PFSK-1 (cell line): Measurements from ENCODE around the gene LRRN4CL.

ENCODE experiments used
- FOXP2 ChIP-seq: optimal IDR thresholded peaks from 2 replicates; pipeline ENCODE3; 2011; ENCODE audit warnings: borderline replicate concordance, control low read depth, inconsistent platforms; ENCODE audit not compliant: insufficient read depth; ENCODE audit errors: extremely low read length, extremely low read depth
- POLR2AphosphoS5 ChIP-seq: IDR thresholded peaks from 2 replicates; pipeline ENCODE4 v1.6.1; 2012; ENCODE audit warnings: low read depth, mild to moderate bottlenecking, control low read depth, low read length, moderate library complexity
- SIN3A ChIP-seq: IDR thresholded peaks from 2 replicates; pipeline ENCODE4 v1.6.1; 2012; ENCODE audit warnings: mild to moderate bottlenecking, low read length, moderate library complexity, borderline replicate concordance; ENCODE audit not compliant: insufficient read depth
- TAF1 ChIP-seq: IDR thresholded peaks from 2 replicates; pipeline ENCODE4 v1.6.1; 2012; ENCODE audit warnings: low read length, control low read depth, borderline replicate concordance; ENCODE audit not compliant: insufficient read depth
- TF ChIP-seq, protein P1 (sequence below), 2 experiments: IDR thresholded peaks; 2 replicates each; pipeline versions ENCODE4 v1.6.1 to v1.8.0; 2011 to 2012; ENCODE audit warnings: low read depth in 2 of 2, low read length in 2 of 2, control low read depth in 1 of 2, inconsistent platforms in 1 of 2, mild to moderate bottlenecking in 1 of 2, moderate library complexity in 1 of 2; ENCODE audit not compliant: insufficient read depth in 1 of 2

LRRN4CL gene

DNA sequence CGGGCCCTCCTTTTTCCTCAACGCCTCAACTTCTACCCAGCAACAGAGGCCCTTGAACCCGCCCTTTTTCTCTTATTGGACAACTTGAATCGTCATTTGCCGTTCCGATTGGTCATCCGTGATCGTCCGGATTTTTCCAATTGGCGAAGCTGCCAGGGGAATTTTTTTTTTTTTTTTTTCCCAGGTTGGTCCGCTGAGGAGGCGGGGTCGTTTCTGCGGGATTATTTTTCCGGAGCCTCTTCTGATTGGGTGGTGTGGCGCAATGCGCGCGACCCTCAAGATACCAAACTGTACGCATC is 38.5 kb upstream of the LRRN4CL start:
- TF ChIP-seq, protein P1, sequence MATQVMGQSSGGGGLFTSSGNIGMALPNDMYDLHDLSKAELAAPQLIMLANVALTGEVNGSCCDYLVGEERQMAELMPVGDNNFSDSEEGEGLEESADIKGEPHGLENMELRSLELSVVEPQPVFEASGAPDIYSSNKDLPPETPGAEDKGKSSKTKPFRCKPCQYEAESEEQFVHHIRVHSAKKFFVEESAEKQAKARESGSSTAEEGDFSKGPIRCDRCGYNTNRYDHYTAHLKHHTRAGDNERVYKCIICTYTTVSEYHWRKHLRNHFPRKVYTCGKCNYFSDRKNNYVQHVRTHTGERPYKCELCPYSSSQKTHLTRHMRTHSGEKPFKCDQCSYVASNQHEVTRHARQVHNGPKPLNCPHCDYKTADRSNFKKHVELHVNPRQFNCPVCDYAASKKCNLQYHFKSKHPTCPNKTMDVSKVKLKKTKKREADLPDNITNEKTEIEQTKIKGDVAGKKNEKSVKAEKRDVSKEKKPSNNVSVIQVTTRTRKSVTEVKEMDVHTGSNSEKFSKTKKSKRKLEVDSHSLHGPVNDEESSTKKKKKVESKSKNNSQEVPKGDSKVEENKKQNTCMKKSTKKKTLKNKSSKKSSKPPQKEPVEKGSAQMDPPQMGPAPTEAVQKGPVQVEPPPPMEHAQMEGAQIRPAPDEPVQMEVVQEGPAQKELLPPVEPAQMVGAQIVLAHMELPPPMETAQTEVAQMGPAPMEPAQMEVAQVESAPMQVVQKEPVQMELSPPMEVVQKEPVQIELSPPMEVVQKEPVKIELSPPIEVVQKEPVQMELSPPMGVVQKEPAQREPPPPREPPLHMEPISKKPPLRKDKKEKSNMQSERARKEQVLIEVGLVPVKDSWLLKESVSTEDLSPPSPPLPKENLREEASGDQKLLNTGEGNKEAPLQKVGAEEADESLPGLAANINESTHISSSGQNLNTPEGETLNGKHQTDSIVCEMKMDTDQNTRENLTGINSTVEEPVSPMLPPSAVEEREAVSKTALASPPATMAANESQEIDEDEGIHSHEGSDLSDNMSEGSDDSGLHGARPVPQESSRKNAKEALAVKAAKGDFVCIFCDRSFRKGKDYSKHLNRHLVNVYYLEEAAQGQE (IDR thresholded peaks at IDR 0.05; ENCODE audit: insufficient read depth in 1 of 2, low read depth in 2 of 2, low read length in 2 of 2), result no peak
- TF ChIP-seq POLR2AphosphoS5 (no peak), FOXP2 (no peak), SIN3A (no peak), TAF1 (no peak)

DNA sequence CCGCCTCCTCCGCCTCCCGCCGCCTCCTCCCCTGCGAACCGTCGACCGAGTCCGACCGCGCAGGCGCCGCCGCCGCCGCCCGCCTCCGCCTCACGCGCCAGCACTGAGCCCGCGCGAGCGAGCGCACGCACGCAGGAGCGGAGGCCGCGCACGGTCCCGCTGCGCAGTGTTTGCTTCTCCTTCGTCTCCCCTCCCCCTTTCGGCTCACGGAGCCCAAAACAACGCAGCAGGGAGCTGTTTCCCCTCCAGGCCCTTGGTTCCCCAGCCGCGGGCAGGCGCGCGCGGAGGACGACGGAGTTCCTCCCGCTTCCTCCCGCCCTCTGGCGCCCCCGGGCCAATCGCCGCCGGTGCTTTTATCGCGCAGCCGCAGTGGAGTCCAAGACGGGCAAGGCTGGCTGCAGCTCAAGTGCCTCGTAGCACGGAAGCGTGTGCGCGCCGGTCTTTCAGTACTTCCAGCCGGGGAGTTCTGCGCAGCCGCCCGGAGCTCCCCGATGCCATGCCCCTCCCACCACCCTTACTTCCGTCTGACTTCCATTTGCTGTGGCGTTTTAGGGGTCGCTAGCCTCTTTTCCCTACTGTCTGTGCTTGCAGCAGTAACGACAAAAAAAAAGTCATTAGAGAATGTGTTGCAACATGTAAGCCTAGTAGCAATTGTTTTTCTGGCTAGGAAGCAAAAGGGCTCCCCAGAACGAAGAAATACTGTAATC is 38.0 kb upstream of the LRRN4CL start, which contains the start of gene HNRNPUL2:
TSS of gene HNRNPUL2 (minus strand) at position 293 of the 707 bp plus-strand sequence. CDS start 301 bp downstream, outside the sequence.
- TF ChIP-seq POLR2AphosphoS5 (peak; percentile 84), TAF1 (0 out of 2 replicates have a peak, but pooled peaks have one; percentile 68), SIN3A (peak; percentile 41; the same call in 1 of the 2 replicates), FOXP2 (peak; percentile 80)
- TF ChIP-seq, protein P1 (IDR thresholded peaks at IDR 0.05; ENCODE audit: insufficient read depth in 1 of 2, low read depth in 2 of 2, low read length in 2 of 2), result peak in 1 of 2 experiments; percentile 3; a peak in 1 of 4 replicates

DNA sequence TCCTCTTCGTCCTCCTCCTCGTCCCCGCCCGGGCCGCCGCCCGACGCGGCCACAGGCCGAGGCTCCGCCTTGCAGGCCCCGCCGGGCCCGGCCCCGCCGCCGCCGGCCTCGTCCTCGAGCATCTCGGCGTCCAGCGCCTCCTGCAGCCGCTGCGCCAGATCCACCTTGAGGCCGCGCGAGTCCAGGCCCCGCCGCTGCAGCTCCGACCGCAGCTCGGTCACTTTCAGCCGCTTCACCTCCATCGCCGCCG is 37.5 kb upstream of the LRRN4CL start:
- TF ChIP-seq, protein P1 (IDR thresholded peaks at IDR 0.05; ENCODE audit: insufficient read depth in 1 of 2, low read depth in 2 of 2, low read length in 2 of 2), result no peak
- TF ChIP-seq TAF1 (no peak), POLR2AphosphoS5 (no peak), FOXP2 (no peak), SIN3A (no peak)

DNA sequence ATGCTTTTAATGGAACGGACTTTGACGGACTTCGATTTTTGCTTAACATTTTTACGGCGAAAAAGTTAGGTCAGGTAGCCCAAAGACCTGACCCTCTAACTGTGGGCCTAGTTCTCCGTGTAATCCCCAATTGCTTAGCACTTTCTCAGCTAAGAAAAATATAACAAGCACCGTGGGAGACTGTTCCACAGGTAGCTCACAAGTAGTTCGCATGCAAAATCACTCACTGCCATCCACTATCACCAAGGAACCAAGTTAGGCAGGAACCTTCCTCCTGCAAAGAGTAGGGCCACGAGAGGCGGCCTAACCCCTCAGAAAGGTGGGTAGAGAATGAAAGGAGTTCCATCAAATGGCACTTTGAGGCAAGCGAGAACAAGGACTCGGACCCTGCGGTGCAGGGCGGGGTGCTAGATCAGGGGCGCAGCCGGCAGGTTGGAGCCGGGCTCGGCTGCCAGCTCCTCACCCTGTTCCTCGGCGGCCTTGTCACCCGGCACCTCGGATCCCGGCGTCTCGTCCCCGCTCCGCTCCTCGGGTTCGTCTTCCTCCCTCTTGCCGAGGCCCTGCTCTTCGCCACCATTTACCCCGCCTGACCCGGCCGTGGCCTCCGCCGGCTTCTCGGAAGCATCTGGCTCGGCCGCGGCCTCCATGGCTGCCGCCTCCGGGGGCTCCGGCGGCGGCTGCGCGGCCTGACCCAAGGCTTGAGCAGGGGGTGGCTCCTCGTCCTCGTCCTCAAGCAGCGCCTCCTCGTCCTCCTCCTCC is 37.0 kb upstream of the LRRN4CL start:
- no peak for TF ChIP-seq TAF1

DNA sequence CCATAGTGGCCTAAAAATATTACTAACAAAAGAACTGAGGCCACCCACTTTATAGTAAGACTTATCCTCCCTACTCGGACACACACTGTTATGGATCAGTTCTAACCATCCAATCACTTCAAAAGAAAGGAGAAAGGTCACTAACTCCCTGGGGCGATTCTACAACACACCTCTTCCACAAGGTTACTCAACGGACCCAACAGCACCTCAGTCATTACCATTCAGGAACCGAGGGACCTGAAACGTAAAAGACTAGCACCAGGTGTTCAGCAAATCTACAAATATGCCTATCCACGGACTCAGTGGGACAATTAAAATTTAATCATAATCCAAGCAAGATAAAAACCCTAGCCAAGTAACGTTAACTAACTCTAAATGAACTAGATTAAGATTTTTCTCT is 36.3 kb upstream of the LRRN4CL start:
- 0 out of 2 replicates have a peak, but pooled peaks have one; percentile 8 for TF ChIP-seq TAF1
- TF ChIP-seq, protein P1 (IDR thresholded peaks at IDR 0.05; ENCODE audit: insufficient read depth in 1 of 2, low read depth in 2 of 2, low read length in 2 of 2), result no peak
